Thyroid gland (tissue), 4 donors: Measurements from ENCODE around the gene FGFR4. TPM values are rescaled to one million over a fixed set of nuclear protein-coding genes. Genes with fewer than 3 reads are reported as not detected.

Source experiments
- DNase-seq, 2 donors: peaks; one replicate each; pipeline ENCODE4 v3.0.0-alpha.2; 2019
- H3K27ac ChIP-seq, 3 donors: fragments of 200-600 bp; sonication (generic); 1 replicate in 2 of 3; 2 replicates in 1 of 3; pipeline ENCODE4 v1.5.1; 2016 to 2019; ENCODE audit warnings: mild to moderate bottlenecking in 1 of 3, moderate library complexity in 1 of 3
- H3K27me3 ChIP-seq: fragments of 200-600 bp; sonication (generic); one replicate; pipeline ENCODE4 v1.5.1; 2019
- H3K36me3 ChIP-seq, 2 donors: fragments of 200-600 bp; sonication (generic); one replicate each; pipeline ENCODE4 v1.5.1; 2016 to 2019
- H3K4me1 ChIP-seq, 2 donors: fragments of 200-600 bp; sonication (generic); one replicate each; pipeline ENCODE4 v1.5.1; 2017 to 2019
- H3K4me3 ChIP-seq, 3 donors: fragments of 200-600 bp; sonication (generic); replicated peaks in 1 of 3; 1 replicate in 2 of 3; 2 replicates in 1 of 3; pipeline ENCODE4 v1.5.1; 2016; ENCODE audit warnings: mild to moderate bottlenecking in 1 of 3
- H3K9me3 ChIP-seq: fragments of 200-600 bp; sonication (generic); one replicate; pipeline ENCODE4 v1.5.1; 2017
- POLR2A ChIP-seq, 2 donors: fragments of 450-650 bp; IDR thresholded peaks; one replicate each; pipeline ENCODE4 v1.6.1; 2017; ENCODE audit warnings: antibody characterized with exemption in 2 of 2, mild to moderate bottlenecking in 2 of 2, moderate library complexity in 1 of 2
- whole genome bisulfite sequencing, 2 donors: methylation state at CpG; one replicate each; pipeline ENCODE4 v1.1.5; 2017; 5-methylcytosine and 5-hydroxymethylcytosine counted together
- intact Hi-C: fragments of 100-400 bp; cut with DNase I; formaldehyde crosslinking; loops from one replicate; pipeline ENCODE4 v1.15.1; 2023
- total RNA-seq, 4 donors: library from RNA; depleted of rRNA; stranded (reverse); fragments of >200 nt; gene quantifications; one replicate each; pipeline ENCODE4 v1.2.3, GENCODE V29; 2016
- TF ChIP-seq, protein P1 (sequence below), 6 experiments: fragments of 200-600 bp in 3 of 6; fragments of 450-650 bp in 3 of 6; sonication (generic) in 3 of 6; IDR thresholded peaks; one replicate each; pipeline ENCODE4 v1.5.1; 2016 to 2019; ENCODE audit warnings: antibody characterized with exemption in 6 of 6, mild to moderate bottlenecking in 2 of 6, inconsistent platforms in 1 of 6, moderate library complexity in 1 of 6

FGFR4 gene
- 1 to 10 TPM in 2 of 4 donors, under 1 TPM in 1, not detected in 1; 0.49 to 1.2 (median 1.1) TPM for total RNA-seq

- peak within 1 kb of the TSS in 2 of 3 donors; percentile 17 to 25 for H3K4me3 ChIP-seq
- 3% methylated on average over 21 of the region's 68 CpGs; no CpG with 5 or more reads in 1 of the 2 donors for WGBS, 2 donors
- no peak for TF ChIP-seq POLR2A (IDR thresholded peaks at IDR 0.05)
- TF ChIP-seq, protein P1, sequence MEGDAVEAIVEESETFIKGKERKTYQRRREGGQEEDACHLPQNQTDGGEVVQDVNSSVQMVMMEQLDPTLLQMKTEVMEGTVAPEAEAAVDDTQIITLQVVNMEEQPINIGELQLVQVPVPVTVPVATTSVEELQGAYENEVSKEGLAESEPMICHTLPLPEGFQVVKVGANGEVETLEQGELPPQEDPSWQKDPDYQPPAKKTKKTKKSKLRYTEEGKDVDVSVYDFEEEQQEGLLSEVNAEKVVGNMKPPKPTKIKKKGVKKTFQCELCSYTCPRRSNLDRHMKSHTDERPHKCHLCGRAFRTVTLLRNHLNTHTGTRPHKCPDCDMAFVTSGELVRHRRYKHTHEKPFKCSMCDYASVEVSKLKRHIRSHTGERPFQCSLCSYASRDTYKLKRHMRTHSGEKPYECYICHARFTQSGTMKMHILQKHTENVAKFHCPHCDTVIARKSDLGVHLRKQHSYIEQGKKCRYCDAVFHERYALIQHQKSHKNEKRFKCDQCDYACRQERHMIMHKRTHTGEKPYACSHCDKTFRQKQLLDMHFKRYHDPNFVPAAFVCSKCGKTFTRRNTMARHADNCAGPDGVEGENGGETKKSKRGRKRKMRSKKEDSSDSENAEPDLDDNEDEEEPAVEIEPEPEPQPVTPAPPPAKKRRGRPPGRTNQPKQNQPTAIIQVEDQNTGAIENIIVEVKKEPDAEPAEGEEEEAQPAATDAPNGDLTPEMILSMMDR (IDR thresholded peaks at IDR 0.05), result peak in 3 of 6 experiments; percentile 37 to 59 (median 47)
- peak; percentile 58 to 62 for DNase-seq
- no peaks in the 10 kb centered on the region for H3K36me3 ChIP-seq
- peaks cover 8 to 9% of the 10 kb centered on the region in 2 donors for H3K4me1 ChIP-seq
- H3K27me3 ChIP-seq, result no peaks in the 10 kb centered on the region
- intact Hi-C loops, result no loop called here
- no peaks in the 10 kb centered on the region for H3K9me3 ChIP-seq
- H3K27ac ChIP-seq, result no peak within 1 kb of the TSS
These were observed at the start of gene FGFR4 for GRCh38 chr5:177086654-177087397. TSS of gene FGFR4 (plus strand) at chr5:177086915. CDS start at chr5:177089603, 2,688 bp downstream.

GRCh38 chr5:177036921-177037320, 49.8 kb upstream of the FGFR4 start:
- H3K27me3 ChIP-seq, result no peaks in the 10 kb centered on the region
- peak overlapping the region; percentile 63 to 80 (median 73) for H3K27ac ChIP-seq
- peak; percentile 59 to 62 for DNase-seq
- H3K9me3 ChIP-seq, result no peaks in the 10 kb centered on the region
- H3K4me3 ChIP-seq, result no peak overlapping the region
- TF ChIP-seq POLR2A (IDR thresholded peaks at IDR 0.05), result no peak
- TF ChIP-seq, protein P1 (IDR thresholded peaks at IDR 0.05), result no peak
- WGBS, 2 donors, result 32 to 53% methylated on average over 5 of the region's 5 CpGs
- peaks cover 45 to 53% of the 10 kb centered on the region in 2 donors for H3K4me1 ChIP-seq
- intact Hi-C loops, result no loop called here
- no peaks in the 10 kb centered on the region for H3K36me3 ChIP-seq

DNA sequence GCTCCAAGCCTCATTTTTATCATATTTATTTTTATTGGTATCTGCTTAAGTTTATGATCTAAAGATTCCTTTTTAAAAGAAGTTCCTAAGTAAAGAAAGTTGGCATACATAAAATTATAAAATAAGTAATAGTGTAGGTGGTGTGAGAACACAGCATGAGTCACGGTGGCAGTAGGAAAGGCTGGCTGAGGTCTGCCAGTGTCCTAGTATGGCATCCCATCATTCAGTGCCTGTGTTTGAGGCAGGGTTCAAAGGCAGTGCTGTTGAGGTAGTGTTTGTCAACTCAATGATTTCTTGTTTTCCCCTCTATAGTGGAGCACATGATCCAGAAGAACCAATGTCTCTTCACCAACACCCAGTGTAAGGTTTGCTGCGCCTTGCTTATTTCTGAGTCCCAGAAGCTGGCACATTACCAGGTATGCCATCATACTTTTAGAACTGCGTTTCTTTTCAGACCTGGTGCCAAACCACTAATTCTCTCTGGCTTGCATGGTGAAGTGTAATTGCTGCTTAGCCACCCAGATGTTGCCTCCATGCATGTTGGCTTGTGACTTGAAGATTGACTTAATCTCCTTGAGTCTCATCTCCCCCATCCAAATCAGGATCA, 45.8 kb upstream of the FGFR4 start:
- H3K27ac ChIP-seq, result peak overlapping the region in 2 of 3 donors; percentile 6 to 68
- H3K9me3 ChIP-seq, result no peaks in the 10 kb centered on the region
- TF ChIP-seq, protein P1 (IDR thresholded peaks at IDR 0.05), result no peak
- no peak for TF ChIP-seq POLR2A (IDR thresholded peaks at IDR 0.05)
- intact Hi-C loops, result no loop called here
- H3K4me3 ChIP-seq, result no peak overlapping the region
- peak; percentile 30 to 47 for DNase-seq
- peaks cover 5 to 6% of the 10 kb centered on the region in 2 donors for H3K36me3 ChIP-seq
- no peaks in the 10 kb centered on the region for H3K27me3 ChIP-seq
- 63 to 71% methylated on average over 3 of the region's 3 CpGs for WGBS, 2 donors
- H3K4me1 ChIP-seq, result peaks cover 58 to 66% of the 10 kb centered on the region in 2 donors

DNA sequence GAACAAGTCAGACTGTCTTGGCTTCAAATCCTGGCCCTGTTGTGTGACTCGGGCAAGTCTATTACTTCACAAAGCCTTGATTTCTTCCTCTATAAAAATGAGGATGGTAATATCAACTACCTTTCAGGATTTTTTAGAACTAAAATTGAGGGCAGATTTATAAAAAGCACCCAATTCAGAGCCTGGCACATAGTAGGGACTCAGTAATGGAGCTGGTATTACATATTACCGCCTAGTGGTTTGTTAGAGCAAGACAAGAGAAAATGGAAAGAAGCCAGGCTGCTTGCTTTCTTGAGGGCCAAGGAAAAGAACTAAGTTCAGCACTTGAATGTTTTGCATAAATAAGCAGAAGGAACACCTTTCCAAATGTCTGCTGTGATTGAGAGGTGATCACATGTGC, 44.8 kb upstream of the FGFR4 start:
- Histone ChIP-seq H3K4me3 (no peak overlapping the region), H3K36me3 (peaks cover 5 to 6% of the 10 kb centered on the region in 2 donors), H3K27ac (peak overlapping the region in 2 of 3 donors; percentile 13 to 35), H3K4me1 (peaks cover 49 to 57% of the 10 kb centered on the region in 2 donors), H3K27me3 (no peaks in the 10 kb centered on the region), H3K9me3 (no peaks in the 10 kb centered on the region)
- intact Hi-C loops, result no loop called here
- TF ChIP-seq POLR2A (IDR thresholded peaks at IDR 0.05), result no peak
- TF ChIP-seq, protein P1 (IDR thresholded peaks at IDR 0.05), result peak in 4 of 6 experiments; percentile 17 to 53 (median 30)
- peak; percentile 14 to 23 for DNase-seq
- WGBS, 2 donors, result 60 to 80% methylated on average over 2 of the region's 2 CpGs

DNA sequence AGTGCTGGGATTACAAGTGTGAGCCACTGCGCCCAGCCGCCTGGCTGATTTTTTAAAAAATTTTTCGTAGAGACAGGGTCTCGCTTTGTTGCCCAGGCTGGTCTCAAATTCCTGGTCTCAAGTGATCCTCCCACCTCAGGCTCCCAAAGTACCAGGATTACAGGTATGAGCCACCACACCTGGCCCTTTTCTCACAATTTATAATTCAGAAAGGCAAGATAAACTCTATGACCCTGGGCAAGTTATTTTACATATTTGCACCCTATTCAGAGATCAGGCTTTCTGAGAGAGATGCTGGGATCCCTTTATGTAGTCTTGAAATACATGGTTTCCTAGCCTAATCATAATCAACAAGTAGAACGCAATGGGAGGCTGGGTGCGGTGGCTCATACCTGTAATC, 43.6 kb upstream of the FGFR4 start:
- peaks cover 39 to 47% of the 10 kb centered on the region in 2 donors for H3K4me1 ChIP-seq
- peaks cover 6 to 9% of the 10 kb centered on the region in 2 donors for H3K36me3 ChIP-seq
- H3K27me3 ChIP-seq, result no peaks in the 10 kb centered on the region
- 96% methylated on average over 6 of the region's 6 CpGs for WGBS, 2 donors
- intact Hi-C loops, result no loop called here
- peak overlapping the region; percentile 36 to 53 (median 43) for H3K27ac ChIP-seq
- TF ChIP-seq, protein P1 (IDR thresholded peaks at IDR 0.05), result no peak
- TF ChIP-seq POLR2A (IDR thresholded peaks at IDR 0.05), result no peak
- DNase-seq, result no peak
- H3K4me3 ChIP-seq, result no peak overlapping the region
- H3K9me3 ChIP-seq, result no peaks in the 10 kb centered on the region
